K562 (cell line): ENCODE measurements around the gene TXN2. TPM values are rescaled to one million over a fixed set of nuclear protein-coding genes. Genes with fewer than 3 reads are reported as not detected.
A peak's percentile ranks its signal among the peaks of the same experiment; 100 is the strongest.

Experiments
- ATF2 ChIP-seq: sonication (generic); formaldehyde crosslinking; IDR thresholded peaks from 2 replicates; pipeline ENCODE4 v1.8.1; 2022; ENCODE audit warnings: missing genetic modification reagents
- BRCA1 ChIP-seq, 2 experiments: fragments of 450-650 bp in 1 of 2; sonication (generic) in 1 of 2; formaldehyde crosslinking in 1 of 2; IDR thresholded peaks; 2 replicates each; pipeline versions ENCODE4 v1.5.0 to v1.6.1; 2017 to 2020; ENCODE audit warnings: mild to moderate bottlenecking in 1 of 2, missing genetic modification reagents in 1 of 2
- CHCHD3 ChIP-seq: fragments of 250-450 bp; sonication (Bioruptor Pico); IDR thresholded peaks from 2 replicates; pipeline ENCODE4 v2.1.2; 2022; ENCODE audit warnings: mild to moderate bottlenecking
- CHD2 ChIP-seq: IDR thresholded peaks from 2 replicates; pipeline ENCODE4 v1.6.1; 2011; ENCODE audit warnings: low read depth, low read length
- CTBP1 ChIP-seq: fragments of 450-650 bp; IDR thresholded peaks from 2 replicates; pipeline ENCODE4 v1.6.1; 2016; ENCODE audit warnings: borderline replicate concordance
- DACH1 ChIP-seq: fragments of 450-650 bp; IDR thresholded peaks from 2 replicates; pipeline ENCODE4 v1.6.1; 2018; ENCODE audit not compliant: partially characterized antibody
- EGR1 ChIP-seq: fragments of 450-650 bp; conservative IDR thresholded peaks from 2 replicates; pipeline ENCODE4 v1.6.1; 2017; ENCODE audit warnings: mild to moderate bottlenecking
- HSF4 ChIP-seq: fragments of 250-450 bp; sonication (Bioruptor Pico); IDR thresholded peaks from 2 replicates; pipeline ENCODE4 v2.1.2; 2022; ENCODE audit warnings: mild to moderate bottlenecking, moderate library complexity, borderline replicate concordance
- ILF3 ChIP-seq: fragments of 450-650 bp; IDR thresholded peaks from 2 replicates; pipeline ENCODE4 v1.6.1; 2018; ENCODE audit warnings: antibody characterized with exemption, mild to moderate bottlenecking, moderate library complexity, borderline replicate concordance
- MCM7 ChIP-seq, 2 experiments: fragments of 450-650 bp; IDR thresholded peaks; 2 replicates each; pipeline ENCODE4 v1.6.1; 2016 to 2018
- MEF2D ChIP-seq: conservative IDR thresholded peaks from 2 replicates; pipeline ENCODE4 v1.6.1; 2016; ENCODE audit warnings: low read depth, missing genetic modification characterization, missing compliant biosample characterization
- MEIS2 ChIP-seq: fragments of 450-650 bp; IDR thresholded peaks from 2 replicates; pipeline ENCODE4 v1.6.1; 2014; ENCODE audit warnings: mild to moderate bottlenecking; ENCODE audit not compliant: partially characterized antibody
- NCOA4 ChIP-seq: fragments of 450-650 bp; IDR thresholded peaks from 2 replicates; pipeline ENCODE4 v1.6.1; 2018; ENCODE audit warnings: mild to moderate bottlenecking; ENCODE audit not compliant: partially characterized antibody
- SMAD4 ChIP-seq: fragments of 250-450 bp; sonication (Bioruptor Pico); conservative IDR thresholded peaks from 2 replicates; pipeline ENCODE4 v1.8.0; 2021; ENCODE audit warnings: inconsistent platforms, mild to moderate bottlenecking, moderate library complexity
- SP2 ChIP-seq: IDR thresholded peaks from 2 replicates; pipeline ENCODE4 v1.6.1; 2011; ENCODE audit warnings: mild to moderate bottlenecking, low read depth, low read length, moderate library complexity; ENCODE audit not compliant: poor library complexity, severe bottlenecking; ENCODE audit errors: extremely low read depth
- SRSF7 ChIP-seq: fragments of 200-400 bp; formaldehyde crosslinking; optimal IDR thresholded peaks from 2 replicates; pipeline ENCODE3; 2017; ENCODE audit warnings: mild to moderate bottlenecking, low read depth, low read length
- UBTF ChIP-seq, 2 experiments: IDR thresholded peaks; 2 replicates each; pipeline ENCODE4 v1.6.1; 2012; ENCODE audit warnings: improper control_type of control experiment in 2 of 2, low read depth in 2 of 2, low read length in 2 of 2, borderline replicate concordance in 1 of 2
- ZC3H11A ChIP-seq: IDR thresholded peaks from 2 replicates; pipeline ENCODE4 v1.6.1; 2012; ENCODE audit warnings: low read depth, low read length, improper control_type of control experiment
- ZFP1 ChIP-seq: fragments of 450-650 bp; formaldehyde crosslinking; IDR thresholded peaks from 2 replicates; pipeline ENCODE4 v1.4.0; 2020; ENCODE audit warnings: mild to moderate bottlenecking, mixed read lengths
- ZNF174 ChIP-seq: fragments of 250-450 bp; sonication (Bioruptor Pico); IDR thresholded peaks from 2 replicates; pipeline ENCODE4 v1.4.0; 2020; ENCODE audit warnings: mild to moderate bottlenecking
- ZNF175 ChIP-seq: fragments of 200-800 bp; sonication (Bioruptor generic); IDR thresholded peaks from 2 replicates; pipeline ENCODE4 v1.6.1; 2016; ENCODE audit warnings: low read depth, mild to moderate bottlenecking, missing genetic modification characterization, missing compliant biosample characterization
- ZNF436 ChIP-seq: fragments of 250-450, 450-650 bp; sonication (Bioruptor Pico); formaldehyde crosslinking; IDR thresholded peaks from 2 replicates; pipeline ENCODE4 v1.7.0; 2020; ENCODE audit warnings: mild to moderate bottlenecking
- ZNF589 ChIP-seq: fragments of 200-800 bp; sonication (Bioruptor generic); IDR thresholded peaks from 2 replicates; pipeline ENCODE4 v1.6.1; 2016; ENCODE audit warnings: low read depth, missing genetic modification characterization, missing compliant biosample characterization
- polyA plus RNA-seq, 8 experiments: library from polyadenylated mRNA; depleted of rRNA in 4 of 8; stranded (reverse) in 5 of 8; unstranded in 3 of 8; fragments of >200 nt; fragmentation: Nextera tagmentation in 2 of 8; fragmentation: Illumina TruSeq in 1 of 8; extraction: Ambion mirVana in 2 of 8; extraction: Trizol in 1 of 8; gene quantifications; 2 replicates each; pipeline versions ENCODE4 v1.2.1 to v1.2.3, GENCODE V29; 2011 to 2014; ENCODE audit warnings: inconsistent platforms in 1 of 8, missing spikeins in 1 of 8
- total RNA-seq, 7 experiments: library from RNA; depleted of rRNA in 6 of 7; stranded (reverse); fragments of >200 nt in 6 of 7; fragmentation: Illumina TruSeq in 2 of 7; extraction: Trizol in 2 of 7; gene quantifications; 2 replicates each; pipeline versions ENCODE4 v1.2.1 to v1.2.3, GENCODE V29; 2011 to 2021; ENCODE audit warnings: low replicate concordance in 1 of 7
- TF ChIP-seq, protein P1 (sequence below): IDR thresholded peaks from 2 replicates; pipeline ENCODE4 v1.6.1; 2014; ENCODE audit warnings: antibody characterized with exemption
- TF ChIP-seq, protein P2 (sequence below): sonication (generic); formaldehyde crosslinking; IDR thresholded peaks from 2 replicates; pipeline ENCODE4 v1.5.0; 2020; ENCODE audit warnings: missing genetic modification reagents

The TXN2 gene
- total and polyA plus RNA-seq, 9 of the 15 experiments (the other 6 are each of a cell fraction or from before 2014, with no cell fraction given), result 48.5 to 399 (median 118) TPM

DNA sequence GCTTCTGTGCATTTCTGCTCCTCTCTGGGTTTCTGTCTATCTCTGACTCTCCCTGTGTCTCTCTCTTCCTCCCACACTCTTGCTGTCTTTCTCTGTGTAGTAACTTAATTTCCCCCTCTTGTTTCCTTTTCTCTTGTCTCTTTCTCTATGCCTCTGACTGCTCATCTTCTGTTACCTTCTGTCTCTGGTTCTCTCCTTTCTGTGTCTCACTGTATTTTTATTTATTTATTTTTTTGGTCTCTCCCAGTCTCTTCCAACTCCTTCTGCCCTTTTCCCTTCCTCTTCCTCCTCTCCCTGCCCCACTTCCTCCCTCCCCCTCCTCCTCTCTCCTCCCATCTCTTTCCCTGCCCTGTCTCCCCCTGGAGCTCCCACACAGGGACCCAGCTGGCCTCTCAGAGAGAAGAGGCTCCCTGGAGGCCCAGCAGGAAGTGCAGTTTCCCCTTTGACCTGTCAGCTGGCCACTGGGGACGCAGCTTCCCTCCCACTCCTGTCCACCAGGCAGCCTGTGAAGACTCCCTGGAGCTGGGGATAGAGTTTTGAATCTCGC lies 55.4 kb downstream of the TXN2 start (continued):
- 0 out of 2 replicates have a peak, but pooled peaks have one; percentile 12 for TF ChIP-seq ZNF175 (CRISPR knock-in tag)
- TF ChIP-seq CHCHD3 (CRISPR knock-in tag), result no peak
- no peak for TF ChIP-seq ATF2 (CRISPR knock-in tag)
- TF ChIP-seq MCM7 (IDR thresholded peaks at IDR 0.05), result no peak
- TF ChIP-seq, protein P1, sequence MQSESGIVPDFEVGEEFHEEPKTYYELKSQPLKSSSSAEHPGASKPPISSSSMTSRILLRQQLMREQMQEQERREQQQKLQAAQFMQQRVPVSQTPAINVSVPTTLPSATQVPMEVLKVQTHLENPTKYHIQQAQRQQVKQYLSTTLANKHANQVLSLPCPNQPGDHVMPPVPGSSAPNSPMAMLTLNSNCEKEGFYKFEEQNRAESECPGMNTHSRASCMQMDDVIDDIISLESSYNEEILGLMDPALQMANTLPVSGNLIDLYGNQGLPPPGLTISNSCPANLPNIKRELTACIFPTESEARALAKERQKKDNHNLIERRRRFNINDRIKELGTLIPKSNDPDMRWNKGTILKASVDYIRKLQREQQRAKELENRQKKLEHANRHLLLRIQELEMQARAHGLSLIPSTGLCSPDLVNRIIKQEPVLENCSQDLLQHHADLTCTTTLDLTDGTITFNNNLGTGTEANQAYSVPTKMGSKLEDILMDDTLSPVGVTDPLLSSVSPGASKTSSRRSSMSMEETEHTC, result no peak
- no peak for TF ChIP-seq ZC3H11A
- TF ChIP-seq MEIS2, result no peak
- TF ChIP-seq, protein P2, sequence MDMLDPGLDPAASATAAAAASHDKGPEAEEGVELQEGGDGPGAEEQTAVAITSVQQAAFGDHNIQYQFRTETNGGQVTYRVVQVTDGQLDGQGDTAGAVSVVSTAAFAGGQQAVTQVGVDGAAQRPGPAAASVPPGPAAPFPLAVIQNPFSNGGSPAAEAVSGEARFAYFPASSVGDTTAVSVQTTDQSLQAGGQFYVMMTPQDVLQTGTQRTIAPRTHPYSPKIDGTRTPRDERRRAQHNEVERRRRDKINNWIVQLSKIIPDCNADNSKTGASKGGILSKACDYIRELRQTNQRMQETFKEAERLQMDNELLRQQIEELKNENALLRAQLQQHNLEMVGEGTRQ, result no peak
- peak; percentile 85 for TF ChIP-seq DACH1
- no peak for TF ChIP-seq NCOA4
- TF ChIP-seq CTBP1, result no peak
- TF ChIP-seq HSF4 (CRISPR knock-in tag), result no peak
- no peak for TF ChIP-seq ZFP1 (CRISPR knock-in tag)
- 0 out of 4 replicates have a peak, but pooled peaks of 1 of the 2 experiments have one; percentile 25 for TF ChIP-seq UBTF (IDR thresholded peaks at IDR 0.05; ENCODE audit: borderline replicate concordance in 1 of 2, low read depth in 2 of 2, low read length in 2 of 2)
- no peak for TF ChIP-seq BRCA1 (IDR thresholded peaks at IDR 0.05)
- TF ChIP-seq BRCA1 (CRISPR knock-in tag; IDR thresholded peaks at IDR 0.05), result no peak
- TF ChIP-seq ZNF436 (CRISPR knock-in tag), result no peak
- no peak for TF ChIP-seq MEF2D
- no peak for TF ChIP-seq CHD2
- TF ChIP-seq SP2, result no peak
- peak; percentile 41; the same call in 1 of the 2 replicates for TF ChIP-seq EGR1
- TF ChIP-seq ZNF589, result no peak
- TF ChIP-seq SRSF7, result no peak
- no peak for TF ChIP-seq ZNF174 (CRISPR knock-in tag)
- no peak for TF ChIP-seq SMAD4 (CRISPR knock-in tag)
- no peak for TF ChIP-seq ILF3
